Ishikawa (cell line): Measurements from ENCODE around the gene TMEM119.

Experiments used
- CEBPB ChIP-seq: IDR thresholded peaks from 2 replicates; pipeline ENCODE4 v1.6.1; 2012
- CREB1 ChIP-seq: IDR thresholded peaks from 2 replicates; pipeline ENCODE4 v1.6.1; 2012; ENCODE audit warnings: low read depth
- EP300 ChIP-seq: IDR thresholded peaks from 2 replicates; pipeline ENCODE4 v1.6.1; 2012; ENCODE audit warnings: borderline replicate concordance
- FOXM1 ChIP-seq: IDR thresholded peaks from 2 replicates; pipeline ENCODE4 v1.6.1; 2012; ENCODE audit warnings: low read depth, borderline replicate concordance
- NFIC ChIP-seq: IDR thresholded peaks from 2 replicates; pipeline ENCODE4 v1.6.1; 2012
- RAD21 ChIP-seq: IDR thresholded peaks from 2 replicates; pipeline ENCODE4 v1.6.1; 2012; ENCODE audit warnings: low read depth
- TAF1 ChIP-seq: IDR thresholded peaks from 2 replicates; pipeline ENCODE4 v1.6.1; 2012; ENCODE audit warnings: low read depth, mild to moderate bottlenecking
- TCF12 ChIP-seq: IDR thresholded peaks from 2 replicates; pipeline ENCODE4 v1.6.1; 2012; ENCODE audit warnings: low read depth
- TEAD4 ChIP-seq: IDR thresholded peaks from 2 replicates; pipeline ENCODE4 v1.6.1; 2012
- YY1 ChIP-seq: IDR thresholded peaks from 2 replicates; pipeline ENCODE4 v1.6.1; 2012; ENCODE audit warnings: low read depth
- TF ChIP-seq, protein P1 (sequence below): IDR thresholded peaks from 2 replicates; pipeline ENCODE4 v1.6.1; 2012
- TF ChIP-seq, protein P2 (sequence below): IDR thresholded peaks from 2 replicates; pipeline ENCODE4 v1.6.1; 2012; ENCODE audit warnings: low read depth, mild to moderate bottlenecking
- TF ChIP-seq, protein P3 (sequence below): IDR thresholded peaks from 2 replicates; pipeline ENCODE4 v1.6.1; 2012

DNA sequence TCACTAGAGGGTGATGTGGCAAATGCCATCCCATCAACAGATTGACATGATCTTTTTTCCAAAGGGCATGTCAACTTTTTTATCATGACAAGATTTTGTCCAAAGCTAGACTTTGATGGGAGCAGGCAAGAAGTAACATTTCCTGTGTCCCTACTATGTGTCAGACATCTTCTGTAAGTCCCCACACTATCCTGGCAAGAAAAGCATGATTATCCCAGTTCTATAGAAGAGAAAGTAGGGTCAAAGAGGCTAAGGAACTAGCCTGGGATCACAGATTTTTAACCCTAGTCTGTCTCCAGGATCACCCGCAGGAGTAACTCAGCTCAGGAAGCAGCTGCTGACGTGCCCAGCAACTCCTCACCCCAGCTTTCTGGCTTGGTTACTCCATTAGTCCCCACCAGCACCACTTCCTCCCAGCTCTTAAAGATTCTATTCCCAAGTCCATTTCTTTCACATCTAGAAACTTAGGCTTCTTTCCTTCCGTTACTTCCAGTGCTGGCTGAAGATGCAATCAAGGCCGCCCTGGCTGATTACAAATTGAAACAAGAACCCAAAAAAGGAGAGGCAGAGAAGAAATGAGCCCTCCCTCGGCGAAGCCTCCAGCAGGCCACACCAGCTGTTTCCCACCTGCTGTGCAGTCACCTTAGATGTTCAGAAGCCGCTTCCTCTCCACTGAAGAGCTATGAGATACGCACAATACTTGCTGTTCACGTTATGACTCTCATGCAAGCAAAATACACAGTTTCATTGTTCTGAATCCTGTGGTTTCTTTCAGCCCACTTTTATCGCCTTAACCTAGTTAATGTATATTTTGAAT lies 29.3 kb downstream of the TMEM119 start:
- TF ChIP-seq, protein P1, sequence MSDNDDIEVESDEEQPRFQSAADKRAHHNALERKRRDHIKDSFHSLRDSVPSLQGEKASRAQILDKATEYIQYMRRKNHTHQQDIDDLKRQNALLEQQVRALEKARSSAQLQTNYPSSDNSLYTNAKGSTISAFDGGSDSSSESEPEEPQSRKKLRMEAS, result no peak
- TF ChIP-seq YY1 (no peak), RAD21 (no peak), CEBPB (no peak), CREB1 (no peak), FOXM1 (no peak), TCF12 (no peak), NFIC (no peak), TAF1 (no peak), EP300 (no peak), TEAD4 (no peak)
- TF ChIP-seq, protein P2, sequence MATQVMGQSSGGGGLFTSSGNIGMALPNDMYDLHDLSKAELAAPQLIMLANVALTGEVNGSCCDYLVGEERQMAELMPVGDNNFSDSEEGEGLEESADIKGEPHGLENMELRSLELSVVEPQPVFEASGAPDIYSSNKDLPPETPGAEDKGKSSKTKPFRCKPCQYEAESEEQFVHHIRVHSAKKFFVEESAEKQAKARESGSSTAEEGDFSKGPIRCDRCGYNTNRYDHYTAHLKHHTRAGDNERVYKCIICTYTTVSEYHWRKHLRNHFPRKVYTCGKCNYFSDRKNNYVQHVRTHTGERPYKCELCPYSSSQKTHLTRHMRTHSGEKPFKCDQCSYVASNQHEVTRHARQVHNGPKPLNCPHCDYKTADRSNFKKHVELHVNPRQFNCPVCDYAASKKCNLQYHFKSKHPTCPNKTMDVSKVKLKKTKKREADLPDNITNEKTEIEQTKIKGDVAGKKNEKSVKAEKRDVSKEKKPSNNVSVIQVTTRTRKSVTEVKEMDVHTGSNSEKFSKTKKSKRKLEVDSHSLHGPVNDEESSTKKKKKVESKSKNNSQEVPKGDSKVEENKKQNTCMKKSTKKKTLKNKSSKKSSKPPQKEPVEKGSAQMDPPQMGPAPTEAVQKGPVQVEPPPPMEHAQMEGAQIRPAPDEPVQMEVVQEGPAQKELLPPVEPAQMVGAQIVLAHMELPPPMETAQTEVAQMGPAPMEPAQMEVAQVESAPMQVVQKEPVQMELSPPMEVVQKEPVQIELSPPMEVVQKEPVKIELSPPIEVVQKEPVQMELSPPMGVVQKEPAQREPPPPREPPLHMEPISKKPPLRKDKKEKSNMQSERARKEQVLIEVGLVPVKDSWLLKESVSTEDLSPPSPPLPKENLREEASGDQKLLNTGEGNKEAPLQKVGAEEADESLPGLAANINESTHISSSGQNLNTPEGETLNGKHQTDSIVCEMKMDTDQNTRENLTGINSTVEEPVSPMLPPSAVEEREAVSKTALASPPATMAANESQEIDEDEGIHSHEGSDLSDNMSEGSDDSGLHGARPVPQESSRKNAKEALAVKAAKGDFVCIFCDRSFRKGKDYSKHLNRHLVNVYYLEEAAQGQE, result no peak
- TF ChIP-seq, protein P3, sequence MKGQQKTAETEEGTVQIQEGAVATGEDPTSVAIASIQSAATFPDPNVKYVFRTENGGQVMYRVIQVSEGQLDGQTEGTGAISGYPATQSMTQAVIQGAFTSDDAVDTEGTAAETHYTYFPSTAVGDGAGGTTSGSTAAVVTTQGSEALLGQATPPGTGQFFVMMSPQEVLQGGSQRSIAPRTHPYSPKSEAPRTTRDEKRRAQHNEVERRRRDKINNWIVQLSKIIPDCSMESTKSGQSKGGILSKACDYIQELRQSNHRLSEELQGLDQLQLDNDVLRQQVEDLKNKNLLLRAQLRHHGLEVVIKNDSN, result no peak
